ENCODE data around the gene ITGA4. TPM values are rescaled to one million over a fixed set of nuclear protein-coding genes. Genes with fewer than 3 reads are reported as not detected.

The ITGA4 gene
- polyA plus RNA-seq, 2 of the 4 experiments (the other 2 are of a cell fraction) = 1.7 to 2.5 TPM

- DNase-seq (ENCODE audit: low read depth in 1 of 2, low spot score in 1 of 2) (no peak), FAIRE-seq (no peak), ATAC-seq (no peak)
- no peak overlapping the region for H3K4me3 ChIP-seq
- WGBS (ENCODE audit: missing lambda C conversion rate) = 63% methylated on average over 5 of the region's 5 CpGs
- ChIA-PET CTCF (interaction anchor here (1.0 to 10.3 kb wide), 2 partner anchors 140 to 378 kb away, joined by 3 to 129 read pairs; no protein-coding TSS in a partner anchor), POLR2A (no interaction called here)
- TF ChIP-seq CHD2 (IDR thresholded peaks at IDR 0.05; ENCODE audit: low read length, partially characterized antibody) (no peak), NPAS2 (CRISPR knock-in tag; IDR thresholded peaks at IDR 0.05; ENCODE audit: borderline replicate concordance) (no peak), MAX (IDR thresholded peaks at IDR 0.05) (no peak), EP300 (IDR thresholded peaks at IDR 0.05) (no peak), CTCF (IDR thresholded peaks at IDR 0.05) (no peak), NR3C1 (IDR thresholded peaks at IDR 0.05) (no peak), POLR2AphosphoS2 (conservative IDR thresholded peaks at IDR 0.05; ENCODE audit: low read length) (no peak), NFE2L2 (conservative IDR thresholded peaks at IDR 0.05; ENCODE audit: low read length) (no peak), ELK1 (IDR thresholded peaks at IDR 0.05; ENCODE audit: low read depth, low read length) (no peak), HES2 (IDR thresholded peaks at IDR 0.05) (no peak), TFCP2L1 (CRISPR knock-in tag; IDR thresholded peaks at IDR 0.05) (no peak), FOXS1 (CRISPR knock-in tag; IDR thresholded peaks at IDR 0.05) (no peak), E2F6 (IDR thresholded peaks at IDR 0.05; ENCODE audit: borderline replicate concordance, low read depth) (no peak), RNF2 (IDR thresholded peaks at IDR 0.05; ENCODE audit: borderline replicate concordance, low read depth) (no peak)
- no peaks in the 10 kb centered on the region for H3K4me1 ChIP-seq
- no peaks in the 10 kb centered on the region for H3K9me3 ChIP-seq
- no peak overlapping the region for H3K4me2 ChIP-seq
- H3K27ac ChIP-seq = no peak overlapping the region
Measured at GRCh38 chr2:181576431-181576830, 119.2 kb downstream of the ITGA4 start.

- Histone ChIP-seq H3K4me3 (no peak overlapping the region), H3K4me2 (no peak overlapping the region), H3K9me3 (no peaks in the 10 kb centered on the region), H3K4me1 (no peaks in the 10 kb centered on the region), H3K27ac (no peak overlapping the region)
- TF ChIP-seq NPAS2 (CRISPR knock-in tag; IDR thresholded peaks at IDR 0.05; ENCODE audit: borderline replicate concordance) = no peak
- no peak for TF ChIP-seq POLR2AphosphoS2 (conservative IDR thresholded peaks at IDR 0.05; ENCODE audit: low read length)
- no peak for TF ChIP-seq BHLHE40 (IDR thresholded peaks at IDR 0.05; ENCODE audit: low read depth, low read length)
- TF ChIP-seq CTCF (IDR thresholded peaks at IDR 0.05) = no peak
- no peak for TF ChIP-seq FOSB (CRISPR knock-in tag; IDR thresholded peaks at IDR 0.05)
- TF ChIP-seq CHD4 (IDR thresholded peaks at IDR 0.05; ENCODE audit: borderline replicate concordance) = no peak
- no peak for TF ChIP-seq ZC3H11A (IDR thresholded peaks at IDR 0.05)
- TF ChIP-seq REST (IDR thresholded peaks at IDR 0.05) = no peak
- ChIA-PET CTCF (no interaction called here), POLR2A (no interaction called here)
- FAIRE-seq = no peak
- ATAC-seq = no peak
- 61% methylated on average over 3 of the region's 3 CpGs for WGBS (ENCODE audit: missing lambda C conversion rate)
- no peak for DNase-seq (ENCODE audit: low read depth in 1 of 2, low spot score in 1 of 2)
Measured at GRCh38 chr2:181578829-181579228, 121.6 kb downstream of the ITGA4 start.

Data from A549 (cell line).